ENCODE results near the gene DMC1. TPM values are rescaled to one million over a fixed set of nuclear protein-coding genes. Genes with fewer than 3 reads are reported as not detected.

Gene DMC1
- total RNA-seq, 2 experiments from 2014 or later: 0.52 to 0.95 TPM

GRCh38 chr22:38566726-38567504 lies 3.1 kb downstream of the DMC1 start:
- Histone ChIP-seq H3K27ac (ENCODE audit: low read depth in 1 of 2, low read length in 2 of 2) (no peak overlapping the region), H3K4me1 (ENCODE audit: insufficient read depth, low read length) (peaks cover 20% of the 10 kb centered on the region), H3K36me3 (ENCODE audit: insufficient read depth, low read length) (no peaks in the 10 kb centered on the region), H3K27me3 (ENCODE audit: control insufficient read depth in 1 of 2, insufficient read depth in 2 of 2, low read length in 2 of 2) (no peaks in the 10 kb centered on the region), H3K9me3 (ENCODE audit: control insufficient read depth in 1 of 2, insufficient read depth in 1 of 2, low read length in 2 of 2) (no peaks in the 10 kb centered on the region), H3K4me3 (ENCODE audit: low read length) (no peak overlapping the region)
- Mint-ChIP-seq H3K9me3 (no peaks in the 10 kb centered on the region), H3K27ac (no peak overlapping the region), H3K4me3 (no peak overlapping the region), H3K4me1 (ENCODE audit: low read depth) (peaks cover 17% of the 10 kb centered on the region), H3K27me3 (no peaks in the 10 kb centered on the region), H3K36me3 (ENCODE audit: low read depth) (no peaks in the 10 kb centered on the region)
- intact Hi-C loops (cut with DNase I, micrococcal nuclease): loop anchor here in 1 of 2 experiments (5.0 kb wide), 1 partner anchor 250 kb away; the partner anchor contains the start of gene CSNK1E
- ChIA-PET CTCF (no interaction called here), POLR2A (no interaction called here)
- TF ChIP-seq CTCF (IDR thresholded peaks at IDR 0.05): no peak
- DNase-seq (no peak), ATAC-seq (ENCODE audit: poor library complexity) (no peak)

- no peak for TF ChIP-seq CTCF (IDR thresholded peaks at IDR 0.05)
- DNase-seq (no peak), ATAC-seq (ENCODE audit: poor library complexity) (no peak)
- H3K27me3 ChIP-seq (ENCODE audit: control insufficient read depth in 1 of 2, insufficient read depth in 2 of 2, low read length in 2 of 2): no peaks in the 10 kb centered on the region
- peaks cover 10% of the 10 kb centered on the region for H3K4me1 ChIP-seq (ENCODE audit: insufficient read depth, low read length)
- H3K36me3 ChIP-seq (ENCODE audit: insufficient read depth, low read length): no peaks in the 10 kb centered on the region
- no peaks in the 10 kb centered on the region for H3K9me3 Mint-ChIP-seq
- no peaks in the 10 kb centered on the region for H3K9me3 ChIP-seq (ENCODE audit: control insufficient read depth in 1 of 2, insufficient read depth in 1 of 2, low read length in 2 of 2)
- intact Hi-C loops (cut with DNase I, micrococcal nuclease): loop anchor here in 1 of 2 experiments (5.0 kb wide), 1 partner anchor 248 kb away; the partner anchor contains the start of gene CSNK1E
- H3K27me3 Mint-ChIP-seq: no peaks in the 10 kb centered on the region
- H3K4me3 ChIP-seq (ENCODE audit: low read length): no peak overlapping the region
- no peak overlapping the region for H3K27ac Mint-ChIP-seq
- ChIA-PET POLR2A (no interaction called here), CTCF (interaction anchor here (0.6 kb wide), 1 partner anchor 778 kb away, joined by 3 read pairs; no protein-coding TSS in a partner anchor)
- no peak overlapping the region for H3K4me3 Mint-ChIP-seq
- peaks cover 4% of the 10 kb centered on the region for H3K4me1 Mint-ChIP-seq (ENCODE audit: low read depth)
- no peak overlapping the region for H3K27ac ChIP-seq (ENCODE audit: low read depth in 1 of 2, low read length in 2 of 2)
- no peaks in the 10 kb centered on the region for H3K36me3 Mint-ChIP-seq (ENCODE audit: low read depth)
These were observed 4.5 kb downstream of the DMC1 start for GRCh38 chr22:38565441-38565840.

GRCh38 chr22:38564669-38565068 lies 5.3 kb downstream of the DMC1 start:
- Mint-ChIP-seq H3K27ac (no peak overlapping the region), H3K36me3 (ENCODE audit: low read depth) (no peaks in the 10 kb centered on the region), H3K27me3 (no peaks in the 10 kb centered on the region), H3K4me3 (no peak overlapping the region), H3K9me3 (no peaks in the 10 kb centered on the region), H3K4me1 (ENCODE audit: low read depth) (peaks cover under 1% of the 10 kb centered on the region)
- POLR2A ChIA-PET: no interaction called here
- no peak overlapping the region for H3K27ac ChIP-seq (ENCODE audit: low read depth in 1 of 2, low read length in 2 of 2)
- TF ChIP-seq CTCF (IDR thresholded peaks at IDR 0.05): no peak
- no peaks in the 10 kb centered on the region for H3K27me3 ChIP-seq (ENCODE audit: control insufficient read depth in 1 of 2, insufficient read depth in 2 of 2, low read length in 2 of 2)
- H3K36me3 ChIP-seq (ENCODE audit: insufficient read depth, low read length): no peaks in the 10 kb centered on the region
- intact Hi-C loops (cut with DNase I, micrococcal nuclease): loop anchor here in 1 of 2 experiments (5.0 kb wide), 1 partner anchor 247 kb away; the partner anchor contains the start of gene CSNK1E
- CTCF ChIA-PET: no interaction called here
- no peaks in the 10 kb centered on the region for H3K9me3 ChIP-seq (ENCODE audit: control insufficient read depth in 1 of 2, insufficient read depth in 1 of 2, low read length in 2 of 2)
- H3K4me3 ChIP-seq (ENCODE audit: low read length): no peak overlapping the region
- DNase-seq (no peak), ATAC-seq (ENCODE audit: poor library complexity) (no peak)
- H3K4me1 ChIP-seq (ENCODE audit: insufficient read depth, low read length): peaks cover 6% of the 10 kb centered on the region

Measured in CD4-positive, alpha-beta T cell (primary cell).